CD4-positive, alpha-beta memory T cell (primary cell): ENCODE results near the gene SSTR4. TPM values are rescaled to one million over a fixed set of nuclear protein-coding genes. Genes with fewer than 3 reads are reported as not detected.

ENCODE experiments used
- CTCF ChIA-PET: fragments of 350-600 bp; sonication (Branson Sonifier 250); formaldehyde crosslinking; loops from one replicate; lab custom pipeline; 2021; ENCODE audit warnings: inconsistent platforms; ENCODE audit not compliant: partially characterized antibody; lab: Charles Lee
- POLR2A ChIA-PET: fragments of 350-600 bp; sonication (Branson Sonifier 250); formaldehyde crosslinking; loops from one replicate; lab custom pipeline; 2021; ENCODE audit not compliant: partially characterized antibody; lab: Charles Lee
- DNase-seq, 5 donors: peaks; one replicate each; pipeline versions ENCODE4 v3.0.0 to v3.0.0-alpha.2; 2020 to 2022; ENCODE audit warnings: mixed read lengths in 1 of 5
- H3K27ac ChIP-seq: one replicate; pipeline ENCODE4 v1.7.0; 2013; ENCODE audit warnings: low read depth, low read length
- H3K27me3 ChIP-seq: 2 replicates; pipeline ENCODE4 v1.7.0; 2013; ENCODE audit warnings: mild to moderate bottlenecking, low read length, moderate library complexity; ENCODE audit not compliant: insufficient read depth
- H3K36me3 ChIP-seq: 2 replicates; pipeline ENCODE4 v1.7.0; 2013; ENCODE audit warnings: mild to moderate bottlenecking, low read length, moderate library complexity; ENCODE audit not compliant: insufficient read depth
- H3K4me1 ChIP-seq: 2 replicates; pipeline ENCODE4 v1.7.0; 2013; ENCODE audit warnings: mild to moderate bottlenecking, low read length, moderate library complexity; ENCODE audit not compliant: insufficient read depth
- H3K4me3 ChIP-seq, 2 donors: one replicate each; pipeline ENCODE4 v1.7.0; 2013; ENCODE audit warnings: low read length in 2 of 2, mild to moderate bottlenecking in 1 of 2
- H3K9me3 ChIP-seq, 2 donors: one replicate each; pipeline ENCODE4 v1.7.0; 2013; ENCODE audit warnings: low read length in 2 of 2, control low read depth in 1 of 2; ENCODE audit not compliant: control insufficient read depth in 1 of 2
- H3K27ac Mint-ChIP-seq, 7 donors: one replicate each; pipeline ENCODE4 v1.8.0; 2020 to 2021; ENCODE audit warnings: mixed read lengths in 7 of 7, mild to moderate bottlenecking in 6 of 7, inconsistent platforms in 3 of 7, moderate library complexity in 3 of 7
- H3K27me3 Mint-ChIP-seq, 2 donors: one replicate each; pipeline ENCODE4 v1.8.0; 2020 to 2021; ENCODE audit warnings: mixed read lengths in 2 of 2
- H3K36me3 Mint-ChIP-seq, 2 donors: one replicate each; pipeline ENCODE4 v1.8.0; 2020 to 2021; ENCODE audit warnings: mixed read lengths in 2 of 2, inconsistent platforms in 1 of 2, mild to moderate bottlenecking in 1 of 2
- H3K4me1 Mint-ChIP-seq, 4 donors: one replicate each; pipeline ENCODE4 v1.8.0; 2020 to 2021; ENCODE audit warnings: mixed read lengths in 4 of 4, mild to moderate bottlenecking in 1 of 4
- H3K4me3 Mint-ChIP-seq, 8 donors: one replicate each; pipeline ENCODE4 v1.8.0; 2020 to 2021; ENCODE audit warnings: mixed read lengths in 8 of 8, mild to moderate bottlenecking in 7 of 8, moderate library complexity in 6 of 8, inconsistent platforms in 3 of 8
- H3K9me3 Mint-ChIP-seq, 8 donors: one replicate each; pipeline ENCODE4 v1.8.0; 2020 to 2021; ENCODE audit warnings: mixed read lengths in 8 of 8, mild to moderate bottlenecking in 5 of 8, inconsistent platforms in 3 of 8, moderate library complexity in 1 of 8
- intact Hi-C: fragments of 100-400 bp; cut with micrococcal nuclease; formaldehyde crosslinking; loops from one replicate; pipeline ENCODE4 v1.15.1; 2023
- polyA plus RNA-seq, 2 donors: library from polyadenylated mRNA; unstranded; fragments of 300-500 nt; fragmentation: Illumina TruSeq; gene quantifications; one replicate each; pipeline ENCODE4 v1.2.3, GENCODE V29; 2021
- total RNA-seq, 2 experiments: library from RNA; stranded (reverse); gene quantifications; one replicate each; pipeline ENCODE4 v1.2.3, GENCODE V29; 2021

Gene SSTR4
- total and polyA plus RNA-seq, 4 experiments from 2014 or later = not detected

GRCh38 chr20:23043376-23043775 is 8.3 kb downstream of the SSTR4 start:
- Histone ChIP-seq H3K27ac (no peak overlapping the region), H3K9me3 (no peaks in the 10 kb centered on the region), H3K4me1 (no peaks in the 10 kb centered on the region), H3K27me3 (peaks cover 3% of the 10 kb centered on the region), H3K4me3 (no peak overlapping the region), H3K36me3 (no peaks in the 10 kb centered on the region)
- H3K9me3 Mint-ChIP-seq = peaks cover 0 to 4% (median 0%) of the 10 kb centered on the region in 8 donors
- ChIA-PET CTCF (no interaction called here), POLR2A (no interaction called here)
- H3K4me1 Mint-ChIP-seq = no peaks in the 10 kb centered on the region
- DNase-seq = no peak
- intact Hi-C loops = no loop called here
- H3K36me3 Mint-ChIP-seq = no peaks in the 10 kb centered on the region
- H3K27me3 Mint-ChIP-seq = peaks cover 22 to 34% of the 10 kb centered on the region in 2 donors
- H3K4me3 Mint-ChIP-seq = no peak overlapping the region
- no peak overlapping the region for H3K27ac Mint-ChIP-seq

- peaks cover 6% of the 10 kb centered on the region for H3K4me1 ChIP-seq
- Mint-ChIP-seq H3K27ac (no peak overlapping the region), H3K36me3 (no peaks in the 10 kb centered on the region), H3K4me1 (peaks cover 0 to 4% (median under 1%) of the 10 kb centered on the region in 4 donors), H3K9me3 (peaks cover 0 to 2% (median 0%) of the 10 kb centered on the region in 8 donors), H3K4me3 (no peak overlapping the region), H3K27me3 (peaks cover 26 to 28% of the 10 kb centered on the region in 2 donors)
- no peaks in the 10 kb centered on the region for H3K9me3 ChIP-seq
- intact Hi-C loops = no loop called here
- no peak overlapping the region for H3K4me3 ChIP-seq
- H3K27ac ChIP-seq = no peak overlapping the region
- no peak for DNase-seq
- H3K27me3 ChIP-seq = peaks cover 3% of the 10 kb centered on the region
- ChIA-PET POLR2A (no interaction called here), CTCF (no interaction called here)
- H3K36me3 ChIP-seq = no peaks in the 10 kb centered on the region
Observed at GRCh38 chr20:23046431-23046830, 11.3 kb downstream of the SSTR4 start.

GRCh38 chr20:23047001-23047737 is 12.1 kb downstream of the SSTR4 start:
- intact Hi-C loops = no loop called here
- peaks cover 29% of the 10 kb centered on the region in 2 donors for H3K27me3 Mint-ChIP-seq

GRCh38 chr20:23047738-23048214 is 12.7 kb downstream of the SSTR4 start:
- no peak for DNase-seq
- Mint-ChIP-seq H3K9me3 (peaks cover 0 to 7% (median 0%) of the 10 kb centered on the region in 8 donors), H3K27me3 (peaks cover 29 to 34% of the 10 kb centered on the region in 2 donors), H3K4me3 (peak overlapping the region in 2 of 8 donors; percentile 32 to 43), H3K36me3 (no peaks in the 10 kb centered on the region), H3K4me1 (peaks cover 0 to 4% (median under 1%) of the 10 kb centered on the region in 4 donors), H3K27ac (no peak overlapping the region)
- CTCF ChIA-PET = interaction anchor here (1.7 kb wide), 1 partner anchor 10 kb away, joined by 5 read pairs; no protein-coding TSS in a partner anchor
- Histone ChIP-seq H3K36me3 (no peaks in the 10 kb centered on the region), H3K27ac (no peak overlapping the region), H3K4me1 (peaks cover 6% of the 10 kb centered on the region), H3K4me3 (no peak overlapping the region), H3K27me3 (peaks cover 3% of the 10 kb centered on the region), H3K9me3 (no peaks in the 10 kb centered on the region)
- intact Hi-C loops = no loop called here
- POLR2A ChIA-PET = no interaction called here

More at GRCh38 chr20:23047001-23047737, 12.1 kb downstream of the SSTR4 start:
- H3K9me3 ChIP-seq = no peaks in the 10 kb centered on the region
- H3K4me3 Mint-ChIP-seq = peak overlapping the region in 5 of 8 donors; percentile 23 to 44 (median 36)
- no peak overlapping the region for H3K27ac ChIP-seq
- H3K4me3 ChIP-seq = no peak overlapping the region
- no peaks in the 10 kb centered on the region for H3K36me3 ChIP-seq
- peaks cover 6% of the 10 kb centered on the region for H3K4me1 ChIP-seq
- peaks cover 0 to 2% (median 0%) of the 10 kb centered on the region in 8 donors for H3K9me3 Mint-ChIP-seq
- peaks cover 0 to 4% (median under 1%) of the 10 kb centered on the region in 4 donors for H3K4me1 Mint-ChIP-seq
- H3K27me3 ChIP-seq = peaks cover 3% of the 10 kb centered on the region
- ChIA-PET CTCF (interaction anchor here (1.7 kb wide), 1 partner anchor 9 kb away, joined by 5 read pairs; no protein-coding TSS in a partner anchor), POLR2A (no interaction called here)
- DNase-seq = no peak
- no peaks in the 10 kb centered on the region for H3K36me3 Mint-ChIP-seq
- H3K27ac Mint-ChIP-seq = no peak overlapping the region

GRCh38 chr20:23048283-23049200 is 13.4 kb downstream of the SSTR4 start:
- H3K9me3 Mint-ChIP-seq = peaks cover 0 to 8% (median 0%) of the 10 kb centered on the region in 8 donors
- H3K27ac ChIP-seq = no peak overlapping the region
- peaks cover 32 to 37% of the 10 kb centered on the region in 2 donors for H3K27me3 Mint-ChIP-seq
- ChIA-PET CTCF (interaction anchor here (1.7 kb wide), 1 partner anchor 10 kb away, joined by 5 read pairs; no protein-coding TSS in a partner anchor), POLR2A (no interaction called here)
- peaks cover 6% of the 10 kb centered on the region for H3K4me1 ChIP-seq
- H3K27ac Mint-ChIP-seq = no peak overlapping the region
- no peaks in the 10 kb centered on the region for H3K36me3 ChIP-seq
- intact Hi-C loops = no loop called here
- peaks cover 3% of the 10 kb centered on the region for H3K27me3 ChIP-seq
- peak in 3 of 5 donors; percentile 4 to 34 (median 9) for DNase-seq
- H3K4me3 ChIP-seq = no peak overlapping the region
- H3K4me3 Mint-ChIP-seq = peak overlapping the region in 2 of 8 donors; percentile 12 to 15
- peaks cover 0 to 4% (median under 1%) of the 10 kb centered on the region in 4 donors for H3K4me1 Mint-ChIP-seq
- H3K36me3 Mint-ChIP-seq = no peaks in the 10 kb centered on the region
- no peaks in the 10 kb centered on the region for H3K9me3 ChIP-seq

- Histone ChIP-seq H3K4me1 (peaks cover 6% of the 10 kb centered on the region), H3K4me3 (no peak within 1 kb of the TSS), H3K36me3 (no peaks in the 10 kb centered on the region), H3K27ac (no peak within 1 kb of the TSS), H3K9me3 (no peaks in the 10 kb centered on the region), H3K27me3 (peaks cover 3% of the 10 kb centered on the region)
- Mint-ChIP-seq H3K4me3 (peak within 1 kb of the TSS in 5 of 8 donors; percentile 10 to 77 (median 41)), H3K36me3 (no peaks in the 10 kb centered on the region), H3K9me3 (peaks cover 0 to 8% (median 0%) of the 10 kb centered on the region in 8 donors), H3K4me1 (peaks cover 0 to 4% (median under 1%) of the 10 kb centered on the region in 4 donors), H3K27me3 (peaks cover 25 to 29% of the 10 kb centered on the region in 2 donors), H3K27ac (no peak within 1 kb of the TSS)
- intact Hi-C loops = no loop called here
- CTCF ChIA-PET = interaction anchor here (1.7 kb wide), 1 partner anchor 11 kb away, joined by 5 read pairs; no protein-coding TSS in a partner anchor
- DNase-seq = peak in 1 of 5 donors; percentile 7
- POLR2A ChIA-PET = no interaction called here
Observed at GRCh38 chr20:23049201-23050075, 14.3 kb downstream of the SSTR4 start, which contains the start of gene THBD. Gene THBD, minus strand, starts transcription at chr20:23049672. Its CDS starts 168 bp downstream, at chr20:23049504.
